ENCODE data around the gene GNA15. TPM values are rescaled to one million over a fixed set of nuclear protein-coding genes. Genes with fewer than 3 reads are reported as not detected.
"Not testable (repeated sequence)": the region's sequence is repeated elsewhere in the genome, so short reads cannot be mapped to it uniquely, and the experiment has no call there.

GNA15 gene
- polyA plus RNA-seq (2012; ENCODE audit: insufficient read depth, insufficient read length, low read depth), result 1.9 TPM

- no peak for TF ChIP-seq CTCF (IDR thresholded peaks at IDR 0.05; ENCODE audit: low read depth, low read length)
- Histone ChIP-seq H3K4me3 (ENCODE audit: low read depth, low read length) (no peak within 1 kb of the TSS), H3K36me3 (no peaks in the 10 kb centered on the region), H3K27me3 (no peaks in the 10 kb centered on the region), H3K4me1 (no peaks in the 10 kb centered on the region), H3K9me3 (no peaks in the 10 kb centered on the region)
- DNase-seq, result no peak
Observed at GRCh38 chr19:3135961-3136683, at the start of gene GNA15. GNA15 (plus strand) TSS chr19:3136033; CDS start chr19:3136451, 418 bp downstream.

GRCh38 chr19:3087769-3088168 is 48.1 kb upstream of the GNA15 start:
- DNase-seq, result no peak
- no peaks in the 10 kb centered on the region for H3K36me3 ChIP-seq
- H3K4me1 ChIP-seq, result no peaks in the 10 kb centered on the region
- no peaks in the 10 kb centered on the region for H3K9me3 ChIP-seq
- H3K4me3 ChIP-seq (ENCODE audit: low read depth, low read length), result no peak overlapping the region
- no peaks in the 10 kb centered on the region for H3K27me3 ChIP-seq
- no peak for TF ChIP-seq CTCF (IDR thresholded peaks at IDR 0.05; ENCODE audit: low read depth, low read length)

- not testable (repeated sequence) for H3K4me3 ChIP-seq (ENCODE audit: low read depth, low read length); H3K4me1 ChIP-seq; DNase-seq; H3K9me3 ChIP-seq; H3K27me3 ChIP-seq; H3K36me3 ChIP-seq
Observed at GRCh38 chr19:3089299-3089855, 46.5 kb upstream of the GNA15 start.

- Histone ChIP-seq H3K9me3 (no peaks in the 10 kb centered on the region), H3K4me1 (peaks cover 8% of the 10 kb centered on the region), H3K4me3 (ENCODE audit: low read depth, low read length) (peak overlapping the region; percentile 85), H3K27me3 (no peaks in the 10 kb centered on the region), H3K36me3 (no peaks in the 10 kb centered on the region)
- no peak for TF ChIP-seq CTCF (IDR thresholded peaks at IDR 0.05; ENCODE audit: low read depth, low read length)
- no peak for DNase-seq
Observed at GRCh38 chr19:3094601-3095440, 41.0 kb upstream of the GNA15 start.

- peaks cover 15% of the 10 kb centered on the region for H3K4me1 ChIP-seq
- peak overlapping the region; percentile 85 for H3K4me3 ChIP-seq (ENCODE audit: low read depth, low read length)
- no peaks in the 10 kb centered on the region for H3K9me3 ChIP-seq
- DNase-seq, result no peak
- H3K27me3 ChIP-seq, result no peaks in the 10 kb centered on the region
- no peaks in the 10 kb centered on the region for H3K36me3 ChIP-seq
- TF ChIP-seq CTCF (IDR thresholded peaks at IDR 0.05; ENCODE audit: low read depth, low read length), result no peak
Observed at GRCh38 chr19:3095441-3096191, 40.2 kb upstream of the GNA15 start.

GRCh38 chr19:3096267-3096901 is 39.4 kb upstream of the GNA15 start:
- Histone ChIP-seq H3K4me1 (peaks cover 21% of the 10 kb centered on the region), H3K4me3 (ENCODE audit: low read depth, low read length) (peak overlapping the region; percentile 85), H3K36me3 (no peaks in the 10 kb centered on the region), H3K9me3 (no peaks in the 10 kb centered on the region), H3K27me3 (no peaks in the 10 kb centered on the region)
- TF ChIP-seq CTCF (IDR thresholded peaks at IDR 0.05; ENCODE audit: low read depth, low read length), result no peak
- DNase-seq, result no peak
